Pericardium fibroblast (primary cell): ENCODE results near the gene GABRB1. TPM values are rescaled to one million over a fixed set of nuclear protein-coding genes. Genes with fewer than 3 reads are reported as not detected.

Source experiments
- total RNA-seq: library from RNA; depleted of rRNA; stranded (reverse); fragments of >200 nt; gene quantifications from 2 replicates; pipeline ENCODE4 v1.2.3, GENCODE V29; 2015

The GABRB1 gene
- total RNA-seq: not detected in 2 replicates

GRCh38 chr4:47031011-47031678, at the start of gene GABRB1:
GABRB1 (plus strand) TSS chr4:47031567.

GRCh38 chr4:46993075-46994006, 38.0 kb upstream of the GABRB1 start, which contains the start of gene GABRA4:
GABRA4 (minus strand) TSS chr4:46993581; CDS start chr4:46993424, 157 bp downstream.

DNA sequence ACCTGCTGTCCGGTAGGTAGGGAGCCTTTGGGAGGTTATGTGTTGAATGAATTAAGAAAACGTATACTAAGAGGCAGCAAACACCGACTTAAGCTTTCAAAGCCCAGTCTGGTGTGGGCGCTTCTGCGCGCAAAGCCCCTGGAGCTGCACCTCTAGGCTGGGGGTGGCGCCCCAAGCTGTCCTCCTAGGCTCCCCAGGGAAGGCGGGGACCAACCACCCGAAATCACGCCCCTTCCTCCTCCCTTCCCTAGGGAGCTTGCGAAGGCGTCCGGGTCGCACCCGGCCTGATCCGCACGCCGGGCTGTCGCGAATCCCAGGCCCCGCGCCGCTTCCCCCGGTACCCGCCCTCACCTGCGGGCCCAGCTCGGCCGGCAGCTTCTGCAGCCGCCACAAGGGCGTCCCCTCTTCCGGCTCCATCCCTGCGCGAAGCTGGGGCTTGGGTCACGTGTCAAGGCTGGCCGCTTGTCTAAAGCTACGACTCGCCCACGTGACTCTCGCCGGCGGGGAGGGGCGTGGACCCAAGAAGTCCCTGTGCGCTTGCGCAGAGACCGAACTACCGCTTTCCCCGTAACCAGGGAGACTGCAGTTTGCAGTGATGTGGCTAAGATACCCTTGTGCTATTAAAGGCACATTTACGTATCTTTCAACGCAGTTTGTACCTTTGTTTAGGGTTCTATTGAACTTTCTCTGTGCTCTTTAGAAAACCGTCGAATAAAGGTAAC, 432.0 kb downstream of the GABRB1 start, which contains the start of gene COMMD8:
Gene COMMD8 (minus strand): TSS at position 468 of the 722 bp plus-strand sequence. CDS start 51 bp downstream, at position 417.

Other genes starting within 250 kb of the GABRB1 start
- gene COX7B2, start 122.3 kb upstream of the GABRB1 start, total RNA-seq: not detected in 2 replicates
- not detected in 2 replicates for gene GABRA4, start 38.0 kb upstream of the GABRB1 start, total RNA-seq